Esophagus squamous epithelium (tissue), 4 donors: ENCODE measurements around the gene TBC1D24.
A peak's percentile ranks its signal among the peaks of the same experiment; 100 is the strongest.

ENCODE experiments used
- CTCF ChIP-seq, 6 experiments: fragments of 450-650 bp in 4 of 6; fragments of 200-600 bp in 2 of 6; sonication (generic) in 2 of 6; IDR thresholded peaks; one replicate each; pipeline ENCODE4 v1.5.1; 2016 to 2019; ENCODE audit warnings: antibody characterized with exemption in 6 of 6, mild to moderate bottlenecking in 4 of 6, moderate library complexity in 4 of 6
- POLR2A ChIP-seq, 4 donors: fragments of 450-650 bp; IDR thresholded peaks; one replicate each; pipeline ENCODE4 v1.6.1; 2017; ENCODE audit warnings: antibody characterized with exemption in 4 of 4, mild to moderate bottlenecking in 4 of 4, moderate library complexity in 3 of 4

- TF ChIP-seq CTCF (IDR thresholded peaks at IDR 0.05) (no peak), POLR2A (IDR thresholded peaks at IDR 0.05) (peak in 1 of 4 donors; percentile 73)
These were observed at the start of gene TBC1D24 for GRCh38 chr16:2474877-2475412.
